ENCODE data around the gene ARHGAP45. TPM values are rescaled to one million over a fixed set of nuclear protein-coding genes. Genes with fewer than 3 reads are reported as not detected.

The ARHGAP45 gene
- total RNA-seq, 2 experiments from 2014 or later, result 136 to 150 TPM

- CTCF ChIA-PET, result interaction anchor here (0.9 to 1.4 kb wide), 3 partner anchors 10 to 154 kb away, joined by 3 to 4 read pairs (median 3); no protein-coding TSS in a partner anchor
- peak; percentile 35 for ATAC-seq
- H3K4me3 Mint-ChIP-seq, result peak overlapping the region; percentile 67
Observed at GRCh38 chr19:1090731-1091543, 24.0 kb downstream of the ARHGAP45 start.

GRCh38 chr19:1091544-1092175 is 24.7 kb downstream of the ARHGAP45 start:
- H3K4me1 Mint-ChIP-seq (ENCODE audit: low read depth), result peaks cover 61% of the 10 kb centered on the region
- TF ChIP-seq CTCF (IDR thresholded peaks at IDR 0.05), result no peak
- H3K27ac Mint-ChIP-seq, result no peak overlapping the region
- ATAC-seq, result no peak
- H3K9me3 Mint-ChIP-seq, result no peaks in the 10 kb centered on the region
- H3K4me3 Mint-ChIP-seq, result no peak overlapping the region
- intact Hi-C loops (cut with micrococcal nuclease), result no loop called here
- DNase-seq, result no peak
- ChIA-PET CTCF (interaction anchor here (1.2 kb wide), 1 partner anchor 11 kb away, joined by 4 read pairs; no protein-coding TSS in a partner anchor), POLR2A (interaction anchor here (1.2 to 8.1 kb wide), 6 partner anchors 10 to 180 kb away, joined by 3 to 148 read pairs (median 16); partner anchors contain the start of genes ARHGAP45 and CNN2)
- no peaks in the 10 kb centered on the region for H3K27me3 Mint-ChIP-seq
- H3K36me3 Mint-ChIP-seq (ENCODE audit: low read depth), result peaks cover 45% of the 10 kb centered on the region

More at GRCh38 chr19:1090731-1091543, 24.0 kb downstream of the ARHGAP45 start:
- no peak for TF ChIP-seq CTCF (IDR thresholded peaks at IDR 0.05)
- H3K9me3 Mint-ChIP-seq, result no peaks in the 10 kb centered on the region
- H3K4me1 Mint-ChIP-seq (ENCODE audit: low read depth), result peaks cover 64% of the 10 kb centered on the region
- H3K36me3 Mint-ChIP-seq (ENCODE audit: low read depth), result peaks cover 49% of the 10 kb centered on the region
- intact Hi-C loops (cut with micrococcal nuclease), result no loop called here
- no peaks in the 10 kb centered on the region for H3K27me3 Mint-ChIP-seq
- peak; percentile 91 for DNase-seq
- POLR2A ChIA-PET, result interaction anchor here (0.7 to 8.1 kb wide), 10 partner anchors 9 to 181 kb away, joined by 3 to 148 read pairs (median 4); partner anchors contain the start of genes ARHGAP45, CNN2 and RNU6-2
- H3K27ac Mint-ChIP-seq, result peak overlapping the region; percentile 85

- peak overlapping the region; percentile 87 for H3K27ac Mint-ChIP-seq
Observed at GRCh38 chr19:1093330-1093729, 26.4 kb downstream of the ARHGAP45 start.

GRCh38 chr19:1093811-1094553 is 27.0 kb downstream of the ARHGAP45 start:
- Mint-ChIP-seq H3K36me3 (ENCODE audit: low read depth) (peaks cover 31% of the 10 kb centered on the region), H3K9me3 (no peaks in the 10 kb centered on the region), H3K27me3 (no peaks in the 10 kb centered on the region), H3K4me1 (ENCODE audit: low read depth) (peaks cover 59% of the 10 kb centered on the region), H3K4me3 (peak overlapping the region; percentile 90), H3K27ac (peak overlapping the region; percentile 87)
- no peak for TF ChIP-seq CTCF (IDR thresholded peaks at IDR 0.05)
- ATAC-seq, result no peak
- ChIA-PET POLR2A (interaction anchor here (0.6 to 4.8 kb wide), 11 partner anchors 12 to 145 kb away, joined by 3 to 72 read pairs (median 3); partner anchors contain the start of genes ARHGAP45 and CBARP), CTCF (interaction anchor here (1.0 to 1.8 kb wide), 5 partner anchors 13 to 150 kb away, joined by 3 to 6 read pairs (median 4); no protein-coding TSS in a partner anchor)
- intact Hi-C loops (cut with micrococcal nuclease), result no loop called here
- DNase-seq, result no peak

More at GRCh38 chr19:1093330-1093729, 26.4 kb downstream of the ARHGAP45 start:
- TF ChIP-seq CTCF (IDR thresholded peaks at IDR 0.05), result no peak
- intact Hi-C loops (cut with micrococcal nuclease), result no loop called here
- Mint-ChIP-seq H3K9me3 (no peaks in the 10 kb centered on the region), H3K36me3 (ENCODE audit: low read depth) (peaks cover 36% of the 10 kb centered on the region), H3K4me3 (peak overlapping the region; percentile 90), H3K4me1 (ENCODE audit: low read depth) (peaks cover 59% of the 10 kb centered on the region), H3K27me3 (no peaks in the 10 kb centered on the region)
- ATAC-seq, result no peak
- ChIA-PET CTCF (interaction anchor here (1.2 to 1.8 kb wide), 5 partner anchors 13 to 151 kb away, joined by 3 to 6 read pairs (median 4); partner anchors contain the start of gene ARHGAP45), POLR2A (interaction anchor here (1.1 to 4.8 kb wide), 6 partner anchors 11 to 66 kb away, joined by 3 to 72 read pairs (median 6); partner anchors contain the start of gene ARHGAP45)
- no peak for DNase-seq

All from activated CD8-positive, alpha-beta T cell treated with anti-CD3 and anti-CD28 coated beads for 36 hours (primary cell).